Measurements from ENCODE around the gene TMC1.

DNA sequence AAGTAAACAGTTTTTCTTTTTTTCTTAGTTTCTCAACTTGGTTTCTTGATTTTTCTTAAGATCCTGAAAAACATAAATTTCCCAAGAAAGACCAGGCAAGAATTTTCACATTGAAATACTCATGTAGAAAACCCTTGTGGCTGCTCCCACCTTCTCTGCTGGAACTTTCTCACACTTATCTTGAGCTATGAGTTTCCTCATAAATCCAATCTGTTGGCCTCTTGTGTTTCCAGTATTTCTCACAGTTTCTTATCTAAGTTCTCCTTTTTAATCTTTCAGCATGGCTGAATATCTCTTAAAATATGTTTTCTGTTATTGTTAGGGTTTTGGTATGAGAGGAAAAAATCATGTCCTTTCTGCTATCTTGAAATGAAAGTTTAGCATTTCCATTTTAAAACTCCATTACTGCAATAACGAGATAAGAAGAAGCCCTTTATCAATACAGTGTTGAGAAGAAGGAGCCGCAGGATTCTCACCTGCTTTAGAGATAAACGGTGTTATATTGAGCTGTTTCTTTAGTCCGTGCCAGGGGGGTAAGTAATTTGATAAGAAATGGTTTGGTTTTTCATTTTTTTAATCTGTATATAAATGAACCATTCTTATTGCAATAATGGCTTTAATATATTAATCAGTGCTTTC, 342.2 kb downstream of the TMC1 start:
- TF ChIP-seq HMGXB3 (CRISPR knock-in tag; IDR thresholded peaks at IDR 0.05; ENCODE audit: borderline replicate concordance) (no peak), MAFK (conservative IDR thresholded peaks at IDR 0.05 in 1 of 2, IDR thresholded peaks at IDR 0.05 in 1 of 2; ENCODE audit: low read length in 2 of 2) (no peak), CTCF (CRISPR knock-in tag; IDR thresholded peaks at IDR 0.05) (no peak), KLF9 (CRISPR knock-in tag; IDR thresholded peaks at IDR 0.05; ENCODE audit: low read depth) (no peak), RFX3 (CRISPR knock-in tag; IDR thresholded peaks at IDR 0.05) (no peak), SOX13 (IDR thresholded peaks at IDR 0.05) (no peak), SOX13 (CRISPR knock-in tag; conservative IDR thresholded peaks at IDR 0.05 in 1 of 2, IDR thresholded peaks at IDR 0.05 in 1 of 2) (no peak), THRA (CRISPR knock-in tag; IDR thresholded peaks at IDR 0.05; ENCODE audit: borderline replicate concordance) (no peak)

Data from HepG2 (cell line).